22Rv1 (cell line): Measurements from ENCODE around the gene POLR2J.

ENCODE experiments used
- CTCF ChIP-seq: fragments of 450-650 bp; IDR thresholded peaks from 2 replicates; pipeline ENCODE4 v1.5.1; 2017; ENCODE audit warnings: mild to moderate bottlenecking
- ZFX ChIP-seq: fragments of 450-650 bp; IDR thresholded peaks from 2 replicates; pipeline ENCODE4 v1.6.1; 2017; ENCODE audit warnings: antibody characterized with exemption, borderline replicate concordance

GRCh38 chr7:102466097-102466496 lies 12.6 kb downstream of the POLR2J start:
- no peak for TF ChIP-seq CTCF
- no peak for TF ChIP-seq ZFX
